GM21576 (cell line): ENCODE measurements around the gene ITGB2.

Source experiments
- ATAC-seq: cut with Tn5 transposase; IDR thresholded peaks from one replicate; pipeline ENCODE4 v1.9.1; 2021; ENCODE audit warnings: mild to moderate bottlenecking, moderate library complexity; ENCODE audit not compliant: unreplicated experiment

Gene ITGB2

GRCh38 chr21:44920694-44921604 is at the start of gene ITGB2:
TSS of gene ITGB2 (minus strand) at chr21:44920899. CDS start at chr21:44910782, 10,117 bp downstream.
- no peak for ATAC-seq

- ATAC-seq = no peak
Observed at GRCh38 chr21:44969931-44970755, 49.4 kb upstream of the ITGB2 start.

GRCh38 chr21:44969066-44969670 is 48.5 kb upstream of the ITGB2 start:
- ATAC-seq = no peak

- no peak for ATAC-seq
Observed at GRCh38 chr21:44967082-44968047, 46.7 kb upstream of the ITGB2 start.

GRCh38 chr21:44966135-44967081 is 45.7 kb upstream of the ITGB2 start:
- no peak for ATAC-seq

GRCh38 chr21:44965251-44966022 is 44.7 kb upstream of the ITGB2 start:
- ATAC-seq = no peak

- no peak for ATAC-seq
Observed at GRCh38 chr21:44964381-44964780, 43.7 kb upstream of the ITGB2 start.

GRCh38 chr21:44962403-44962966 is 41.8 kb upstream of the ITGB2 start:
- no peak for ATAC-seq

GRCh38 chr21:44960141-44961092 is 39.7 kb upstream of the ITGB2 start:
- ATAC-seq = no peak

- no peak for ATAC-seq
Observed at GRCh38 chr21:44959376-44960091, 38.8 kb upstream of the ITGB2 start.

GRCh38 chr21:44958471-44959191 is 37.9 kb upstream of the ITGB2 start:
- no peak for ATAC-seq

- no peak for ATAC-seq
Observed at GRCh38 chr21:44957901-44958451, 37.3 kb upstream of the ITGB2 start.

- ATAC-seq = no peak
Observed at GRCh38 chr21:44957047-44957831, 36.5 kb upstream of the ITGB2 start.

GRCh38 chr21:44956356-44957046 is 35.8 kb upstream of the ITGB2 start:
- no peak for ATAC-seq
